GM18519 (cell line): ENCODE data around the gene CELA2B.
"Not testable (repeated sequence)": the region's sequence is repeated elsewhere in the genome, so short reads cannot be mapped to it uniquely, and the experiment has no call there.

Source experiments
- ATAC-seq: cut with Tn5 transposase; IDR thresholded peaks from one replicate; pipeline ENCODE4 v1.9.1; 2021; ENCODE audit warnings: mild to moderate bottlenecking, moderate library complexity; ENCODE audit not compliant: unreplicated experiment, low FRiP score

CELA2B gene

DNA sequence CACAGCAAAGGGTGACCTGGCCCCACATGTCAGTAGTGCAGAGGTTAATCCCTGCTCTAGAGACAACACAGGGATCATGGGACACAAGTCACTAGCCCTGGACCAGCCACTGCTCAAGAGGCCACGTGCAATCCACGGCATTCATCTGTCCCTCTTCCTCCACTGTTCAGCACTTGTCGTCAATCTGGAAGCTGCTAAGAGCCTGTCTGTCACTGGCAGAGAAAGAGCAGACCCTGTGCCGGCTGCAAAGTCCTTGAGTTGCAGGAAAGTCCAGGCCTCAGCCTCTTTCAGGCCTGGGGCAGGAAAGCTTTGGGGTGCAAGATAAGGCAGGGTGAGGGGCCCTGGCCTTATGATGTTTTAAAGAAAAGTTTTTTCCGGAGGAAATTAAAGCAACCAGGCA lies 16.7 kb downstream of the CELA2B start:
- no peak for ATAC-seq

DNA sequence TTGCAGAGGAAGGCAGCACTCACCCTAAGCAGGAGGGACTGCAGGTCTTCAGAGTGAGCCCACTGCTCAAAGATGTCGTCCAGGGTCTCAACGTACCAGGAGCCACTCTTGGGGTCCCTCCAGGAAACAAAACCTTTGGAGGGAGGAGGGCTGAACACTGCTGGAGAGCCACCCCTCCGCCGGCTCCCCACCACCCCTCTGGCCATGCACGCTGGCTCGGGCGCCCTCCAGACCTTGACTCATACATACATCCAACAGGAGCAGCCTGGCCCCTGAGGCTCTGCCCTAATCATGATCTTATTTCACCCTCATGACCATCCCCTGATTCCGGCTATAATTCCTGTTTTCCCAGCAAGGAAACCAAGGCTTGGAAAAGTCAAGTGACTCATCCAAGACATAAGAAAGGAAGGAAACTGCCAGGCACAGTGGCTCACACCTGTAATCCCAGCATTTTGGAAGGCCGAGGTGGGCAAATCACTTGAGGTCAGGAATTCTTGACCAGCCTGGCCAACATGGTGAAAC lies 18.0 kb downstream of the CELA2B start:
- ATAC-seq = no peak

DNA sequence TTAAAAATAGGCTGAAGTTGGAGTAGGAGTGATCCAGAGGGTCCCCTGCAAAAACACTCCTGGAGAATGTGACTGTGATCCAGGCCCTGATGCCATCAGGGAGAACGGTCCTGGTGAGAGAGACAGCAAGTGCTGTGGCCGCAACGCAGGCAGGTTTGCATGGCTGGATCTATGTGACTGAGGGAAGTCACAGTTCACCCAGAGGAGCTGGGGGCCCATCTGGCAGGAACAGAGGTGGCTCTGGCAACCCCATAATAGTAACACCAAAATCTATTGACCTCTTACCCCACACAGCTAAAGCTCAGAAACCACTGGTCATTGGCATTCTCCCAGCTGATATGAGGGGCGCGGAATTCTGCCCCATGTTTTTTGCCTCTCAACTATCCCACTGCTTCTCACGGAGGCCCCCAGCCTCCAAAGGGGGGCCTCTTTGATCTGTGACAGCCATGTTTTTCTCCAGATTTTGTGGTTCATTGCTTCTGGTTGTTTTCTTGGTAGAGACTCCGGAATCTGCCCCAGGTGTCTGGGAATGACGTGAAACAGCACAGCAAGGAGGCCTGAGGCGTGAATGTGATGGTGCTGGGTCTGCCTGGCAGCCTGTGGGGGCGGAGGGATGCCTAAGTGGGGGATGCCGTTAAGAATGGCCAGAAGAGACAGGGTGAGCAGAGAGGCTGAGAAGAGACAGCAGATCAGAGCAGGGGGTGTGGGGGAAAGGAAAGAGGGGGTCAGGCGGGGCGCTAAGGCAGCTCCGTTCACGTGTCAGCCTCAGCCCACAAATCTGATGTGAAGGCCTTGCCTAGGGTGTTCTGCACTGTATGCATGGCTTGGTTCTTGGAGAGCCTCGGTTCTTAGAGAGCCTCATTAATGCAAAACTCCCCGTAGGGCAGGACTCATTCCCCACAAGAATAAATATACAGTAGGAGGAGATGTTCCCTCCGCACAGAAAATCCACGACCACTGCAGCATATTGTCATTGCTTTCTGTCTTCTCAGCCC lies 24.6 kb downstream of the CELA2B start:
- ATAC-seq = no peak

DNA sequence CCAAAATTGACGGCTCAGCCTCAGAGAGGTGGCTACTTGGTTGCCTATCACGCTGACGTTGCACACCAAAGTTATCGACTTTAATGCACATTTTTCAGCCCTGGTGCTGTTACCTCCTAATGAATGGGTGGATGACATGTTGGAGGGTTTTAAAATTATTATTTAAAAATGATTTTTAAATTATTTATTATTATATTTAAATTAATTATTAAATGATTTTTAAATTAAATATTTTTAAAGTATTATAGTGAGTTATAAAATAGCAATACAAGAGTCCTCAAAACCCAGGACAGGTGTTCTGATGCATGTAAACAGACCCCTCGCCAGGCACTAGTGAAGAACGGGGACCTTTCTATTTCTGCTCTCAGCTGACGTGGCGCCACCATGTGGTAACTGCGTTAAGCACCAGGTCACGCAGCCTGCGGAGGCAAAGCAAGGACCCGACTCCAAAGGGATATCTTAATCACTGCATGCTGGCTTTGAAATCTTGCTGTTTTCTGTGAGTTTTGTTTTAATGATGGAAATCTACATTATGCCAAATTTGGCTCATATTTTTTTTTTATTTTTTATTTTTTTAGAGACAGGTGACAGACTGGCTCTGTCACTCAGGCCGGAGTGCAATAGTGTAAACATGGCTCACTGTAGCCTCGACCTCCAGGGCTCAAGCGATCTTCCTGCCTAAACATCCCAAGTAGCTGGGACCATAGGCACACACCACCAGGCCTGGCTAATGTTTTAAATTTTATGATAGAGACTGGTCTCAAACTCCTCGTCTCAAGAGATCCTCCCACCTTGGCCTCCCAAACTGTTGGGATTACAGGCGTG lies 25.5 kb downstream of the CELA2B start:
- no peak for ATAC-seq

DNA sequence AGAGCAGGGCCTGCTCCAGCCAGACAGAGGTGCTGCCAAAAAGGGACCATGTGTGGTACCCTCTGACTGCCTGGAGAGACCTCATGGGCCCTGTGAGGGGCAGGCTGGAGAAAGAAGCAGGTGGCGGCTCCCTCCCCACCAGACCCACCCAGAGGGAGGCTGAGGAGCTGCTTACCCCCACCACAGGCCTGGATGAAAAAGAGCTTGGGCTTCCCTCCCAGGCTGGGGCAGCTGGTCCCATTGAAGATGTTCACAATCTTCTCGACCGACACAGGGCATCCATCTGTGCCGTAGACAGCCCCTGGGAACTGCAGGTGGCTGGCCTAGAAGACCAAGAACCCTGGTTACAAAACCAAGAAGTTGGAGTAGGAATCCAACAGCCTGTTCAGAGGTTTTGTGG lies 28.5 kb downstream of the CELA2B start:
- ATAC-seq = no peak

DNA sequence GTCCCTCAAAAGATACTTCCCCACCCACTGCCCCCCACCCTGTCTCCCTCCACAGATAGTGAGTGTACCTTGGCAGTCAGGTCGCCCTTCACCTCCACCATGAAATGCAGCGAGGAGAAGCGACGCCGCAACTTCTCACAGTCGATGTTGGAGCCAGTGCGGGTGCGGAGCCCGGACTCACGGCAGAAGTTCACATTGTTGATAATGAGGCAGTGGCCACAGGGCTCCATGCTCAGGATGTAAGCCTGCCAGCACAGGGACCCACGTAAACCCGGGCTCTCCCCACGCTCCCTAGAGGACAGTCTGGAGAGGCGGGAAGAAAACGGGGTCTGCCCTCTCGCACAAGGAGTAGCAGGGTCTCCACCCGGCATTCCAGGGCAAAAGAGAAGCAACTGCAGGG lies 30.9 kb downstream of the CELA2B start:
- no peak for ATAC-seq

DNA sequence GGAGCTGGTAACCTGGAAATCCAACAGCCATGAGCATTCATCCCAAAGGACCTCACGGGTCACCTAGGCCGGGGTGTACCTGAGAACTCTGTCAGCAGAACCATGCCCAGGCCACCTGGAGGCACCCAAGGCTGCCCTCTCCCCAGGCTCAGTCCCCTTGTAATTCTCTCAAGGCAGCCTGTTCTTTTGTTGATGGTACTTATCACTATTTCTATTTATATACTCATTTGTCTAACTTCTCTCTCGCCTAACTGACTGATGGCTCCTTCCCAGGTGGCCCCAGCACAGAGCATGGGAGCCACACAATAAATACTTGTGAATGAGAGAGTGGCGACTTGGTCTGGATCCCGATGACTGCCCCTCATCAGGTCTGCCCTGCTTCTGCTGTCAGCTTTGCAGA lies 31.4 kb downstream of the CELA2B start:
- ATAC-seq = no peak

DNA sequence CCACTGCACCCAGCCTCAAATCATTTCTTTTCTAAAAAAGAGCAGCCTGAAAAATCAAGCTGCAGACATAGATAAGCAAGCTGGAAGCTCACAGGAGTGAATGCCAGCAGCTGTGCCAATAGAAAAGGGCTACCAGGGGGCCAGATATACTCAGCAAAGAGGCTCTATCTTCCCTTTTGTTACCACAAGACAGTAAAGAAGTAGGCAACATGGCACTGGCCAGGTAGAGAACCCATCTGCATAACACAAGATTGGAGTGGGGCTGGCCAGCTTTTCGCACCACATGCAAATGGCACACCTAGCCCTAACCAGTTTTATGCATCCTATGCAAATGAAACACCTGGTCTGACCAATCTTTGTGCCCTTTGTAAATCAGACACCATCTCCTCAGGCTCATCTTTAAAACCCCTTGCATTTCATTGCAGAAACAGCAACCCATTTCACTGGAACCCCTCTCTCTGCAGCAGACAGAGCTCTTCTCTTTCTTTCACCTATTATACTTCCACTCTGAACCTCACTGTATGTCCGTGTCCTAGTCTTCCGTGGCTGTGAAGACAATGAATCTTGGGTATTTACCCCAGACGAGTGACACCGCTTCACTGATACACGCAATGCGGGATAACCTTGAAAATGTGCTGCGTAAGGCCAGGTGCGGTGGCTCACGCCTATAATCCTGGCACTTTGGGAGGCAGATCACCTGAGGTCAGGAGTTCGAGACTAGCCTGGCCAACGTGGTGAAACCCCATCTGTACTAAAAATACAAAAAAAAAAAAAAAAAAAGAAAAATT lies 33.0 kb downstream of the CELA2B start:
- no peak for ATAC-seq

DNA sequence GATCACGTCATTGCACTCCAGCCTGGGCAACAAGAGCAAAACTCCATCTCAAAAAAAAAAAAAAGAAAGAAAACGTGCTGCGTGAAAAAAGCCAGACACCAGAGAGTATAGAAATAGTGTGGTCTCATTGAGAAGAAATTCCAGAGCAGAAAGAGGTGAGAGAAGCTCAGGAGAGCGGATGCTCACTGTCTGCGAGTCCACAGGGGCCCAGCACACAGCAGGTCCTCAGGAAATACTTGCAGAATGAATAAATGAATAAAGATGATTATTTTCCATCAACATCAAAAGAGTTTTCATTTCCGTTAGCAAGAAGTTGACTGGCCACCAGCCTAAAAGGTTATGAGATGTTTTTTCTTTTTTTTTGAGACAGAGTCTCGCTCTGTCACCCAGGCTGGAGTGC lies 33.7 kb downstream of the CELA2B start:
- no peak for ATAC-seq

DNA sequence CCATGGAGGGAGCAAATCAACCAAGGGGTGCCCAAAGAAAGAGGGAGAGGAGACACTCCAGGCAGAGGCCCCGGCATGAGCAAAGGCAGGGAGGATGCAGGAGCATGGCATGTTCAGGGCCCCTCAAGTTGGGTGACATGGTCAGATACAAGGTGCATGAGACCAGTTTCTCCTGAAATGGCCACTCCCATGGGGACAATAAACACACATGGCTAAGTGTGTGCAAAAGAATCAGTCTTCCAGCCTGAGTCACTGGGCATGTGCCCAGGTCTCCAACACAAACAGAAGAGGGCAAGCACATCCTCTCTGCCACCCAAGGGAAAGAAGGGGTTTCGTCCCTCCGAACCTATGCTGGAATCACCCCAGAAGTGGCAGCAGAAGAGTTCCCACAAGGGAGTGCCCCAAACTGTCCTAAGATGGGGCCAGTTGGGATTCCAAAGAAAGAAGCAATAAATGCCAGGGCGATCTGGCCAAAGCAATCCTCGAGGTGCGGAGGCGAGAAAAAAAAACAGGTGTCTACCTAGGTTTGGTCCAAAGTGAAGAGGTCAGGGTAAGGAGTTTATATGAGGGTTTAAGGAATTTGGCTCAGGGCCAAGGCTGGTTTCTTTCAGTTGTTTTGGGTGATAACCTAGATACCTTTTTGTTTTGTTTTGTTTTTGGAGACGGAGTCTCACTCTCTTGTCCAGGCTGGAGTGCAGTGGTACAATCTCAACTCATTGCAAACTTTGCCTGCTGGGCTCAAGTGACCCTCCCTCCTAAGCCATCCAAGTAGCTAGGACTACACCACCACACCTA lies 34.9 kb downstream of the CELA2B start:
- ATAC-seq = no peak

DNA sequence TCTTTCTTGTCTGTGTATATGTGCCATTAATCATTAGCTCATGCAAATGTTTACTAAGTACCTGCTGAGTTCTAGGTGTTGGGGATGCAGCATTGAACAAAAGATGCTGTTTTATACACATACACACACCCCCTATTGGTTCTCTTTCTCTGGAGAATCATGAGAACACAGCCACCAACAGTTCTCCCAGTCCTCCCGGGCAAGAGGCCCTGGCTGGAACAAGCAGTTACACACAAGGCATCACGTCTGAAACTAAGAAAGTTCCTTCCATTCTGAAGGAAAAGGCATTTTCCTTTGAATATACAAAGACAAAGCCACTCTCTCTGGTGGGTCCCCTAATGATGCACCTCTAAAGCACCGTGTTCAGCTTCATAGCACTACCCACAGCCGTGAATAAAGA lies 37.3 kb downstream of the CELA2B start:
- ATAC-seq = no peak

DNA sequence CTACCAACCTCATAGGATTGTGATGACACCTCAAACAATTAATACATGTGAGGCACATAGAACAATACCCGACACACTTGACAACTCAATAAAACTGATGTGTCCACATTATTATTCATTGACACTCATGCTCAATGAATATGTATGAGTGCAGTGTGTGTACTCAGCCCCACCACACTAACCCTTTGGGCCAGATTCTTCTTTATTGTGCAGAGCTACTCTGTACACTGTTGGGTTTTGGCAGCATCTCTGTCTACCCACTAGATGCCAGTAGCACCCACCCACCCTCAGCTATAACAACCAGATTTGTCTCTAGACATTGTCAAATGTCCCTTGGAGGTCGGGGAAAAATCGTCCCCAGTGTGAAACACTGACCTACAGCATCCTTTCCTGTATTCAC lies 38.0 kb downstream of the CELA2B start:
- ATAC-seq = no peak

DNA sequence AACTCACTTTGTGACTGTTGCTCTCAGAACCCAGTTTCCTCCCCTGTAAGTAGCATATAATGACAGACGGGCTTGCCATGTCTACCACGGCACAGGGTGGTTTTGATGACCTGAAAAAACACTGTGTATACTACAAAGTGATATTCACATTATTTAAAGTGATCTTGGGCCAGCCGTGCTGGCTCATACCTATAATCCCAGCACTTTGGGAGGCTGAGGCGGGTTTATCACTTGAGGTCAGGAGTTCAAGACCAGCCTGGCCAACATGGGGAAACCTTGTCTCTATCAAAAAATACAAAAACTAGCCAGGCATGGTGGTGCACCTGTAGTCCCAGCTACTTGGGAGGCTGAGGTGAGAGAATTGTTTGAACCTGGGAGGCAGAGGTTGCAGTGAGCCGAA lies 38.7 kb downstream of the CELA2B start:
- not testable (repeated sequence) for ATAC-seq

DNA sequence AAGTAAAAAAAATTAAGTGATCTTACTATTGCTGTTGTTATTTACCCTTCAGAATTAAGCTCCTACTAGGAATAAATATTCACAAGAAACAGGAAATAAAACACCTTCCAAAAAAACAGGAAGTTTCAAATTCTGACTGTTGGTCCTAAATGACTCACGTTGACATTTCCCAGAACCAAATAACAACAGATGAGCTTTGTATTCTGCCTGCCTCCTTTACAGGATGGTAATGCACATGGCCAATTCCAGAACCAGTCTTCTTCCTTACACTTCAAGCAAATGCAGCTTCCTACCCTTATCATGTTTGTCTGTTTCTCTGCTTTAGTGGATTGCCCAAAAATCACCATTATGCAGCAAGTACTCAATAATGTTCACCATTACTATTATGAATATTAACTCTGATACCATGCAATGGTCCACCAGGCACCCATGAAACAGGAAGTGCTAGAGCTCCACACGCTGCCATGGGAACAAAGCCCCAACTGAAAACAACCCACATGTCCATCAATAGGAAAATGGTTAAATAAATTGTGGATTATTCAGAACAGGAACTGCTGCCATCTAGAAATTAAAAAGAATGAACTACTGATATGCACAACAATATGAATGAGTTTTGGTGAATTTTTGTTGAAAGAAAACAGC lies 39.2 kb downstream of the CELA2B start:
- no peak for ATAC-seq

DNA sequence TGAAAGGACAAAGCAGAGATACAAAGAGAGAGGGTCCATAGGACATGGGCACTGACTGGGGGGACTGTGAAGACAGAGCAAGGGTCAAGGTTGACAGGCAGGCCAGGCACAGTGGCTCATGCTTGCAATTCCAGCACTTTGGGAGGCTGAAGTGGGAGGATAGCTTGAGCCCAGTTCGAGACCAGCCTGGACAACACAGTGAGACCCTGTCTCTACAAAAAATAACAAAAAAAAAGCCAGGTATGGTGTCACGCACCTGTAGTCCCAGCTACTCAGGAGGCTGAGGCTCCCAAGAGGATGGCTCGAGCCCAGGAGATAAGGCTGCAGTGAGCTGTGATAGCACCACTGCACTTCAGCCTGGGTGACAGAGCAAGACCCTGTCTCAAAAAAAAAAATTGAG lies 43.7 kb downstream of the CELA2B start:
- ATAC-seq = no peak

DNA sequence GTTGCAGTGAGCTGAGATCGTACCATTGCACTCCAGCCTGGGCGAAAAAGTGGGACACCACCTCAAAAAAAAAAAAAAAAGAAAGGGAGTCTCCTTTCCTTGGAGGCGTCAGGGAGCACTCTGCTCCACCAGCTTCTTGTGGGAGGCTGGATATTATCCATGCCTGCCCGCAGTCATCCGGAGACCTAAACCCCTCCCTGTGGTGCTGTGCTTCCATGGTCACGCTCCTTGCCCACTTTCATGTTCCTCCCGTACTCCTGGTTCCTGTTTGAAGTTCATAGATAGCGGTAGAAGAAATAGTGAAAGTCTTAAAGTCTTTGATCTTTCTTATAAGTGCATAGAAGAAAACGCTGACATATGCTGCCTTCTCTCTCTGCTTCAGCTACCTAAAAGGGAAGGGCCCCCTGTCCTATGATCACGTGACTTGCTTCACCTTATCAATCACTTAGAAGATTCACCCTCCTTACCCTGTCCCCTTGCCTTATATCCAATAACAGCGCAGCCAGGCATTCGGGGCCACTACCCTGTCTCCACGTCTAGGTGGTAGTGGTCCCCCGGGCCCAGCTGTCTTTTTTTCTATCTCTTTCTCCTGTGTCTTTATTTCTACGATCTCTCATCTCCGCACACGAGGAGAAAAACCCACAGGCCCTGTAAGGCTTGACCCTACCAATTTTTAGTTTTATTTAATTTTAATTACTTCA lies 45.5 kb downstream of the CELA2B start:
- ATAC-seq = not testable (repeated sequence)

DNA sequence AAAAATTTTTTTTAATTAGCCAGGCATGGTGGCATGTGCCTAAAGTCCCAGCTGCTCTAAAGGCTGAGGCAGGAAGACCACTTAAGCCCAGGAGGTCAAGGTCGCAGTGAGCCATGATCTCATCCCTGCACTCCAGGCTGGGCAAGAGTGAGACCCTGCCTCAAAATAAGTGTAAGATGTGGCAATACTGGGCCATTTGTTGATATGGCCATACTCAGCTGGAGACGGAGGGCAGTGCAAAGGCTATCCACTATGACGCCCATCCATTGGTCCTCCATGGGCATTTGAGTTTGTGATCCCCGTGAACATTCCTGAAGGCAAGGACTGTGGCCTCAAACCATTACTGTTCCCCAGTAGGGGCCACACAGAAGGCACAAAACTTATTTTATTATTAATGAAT lies 46.6 kb downstream of the CELA2B start:
- ATAC-seq = no peak

DNA sequence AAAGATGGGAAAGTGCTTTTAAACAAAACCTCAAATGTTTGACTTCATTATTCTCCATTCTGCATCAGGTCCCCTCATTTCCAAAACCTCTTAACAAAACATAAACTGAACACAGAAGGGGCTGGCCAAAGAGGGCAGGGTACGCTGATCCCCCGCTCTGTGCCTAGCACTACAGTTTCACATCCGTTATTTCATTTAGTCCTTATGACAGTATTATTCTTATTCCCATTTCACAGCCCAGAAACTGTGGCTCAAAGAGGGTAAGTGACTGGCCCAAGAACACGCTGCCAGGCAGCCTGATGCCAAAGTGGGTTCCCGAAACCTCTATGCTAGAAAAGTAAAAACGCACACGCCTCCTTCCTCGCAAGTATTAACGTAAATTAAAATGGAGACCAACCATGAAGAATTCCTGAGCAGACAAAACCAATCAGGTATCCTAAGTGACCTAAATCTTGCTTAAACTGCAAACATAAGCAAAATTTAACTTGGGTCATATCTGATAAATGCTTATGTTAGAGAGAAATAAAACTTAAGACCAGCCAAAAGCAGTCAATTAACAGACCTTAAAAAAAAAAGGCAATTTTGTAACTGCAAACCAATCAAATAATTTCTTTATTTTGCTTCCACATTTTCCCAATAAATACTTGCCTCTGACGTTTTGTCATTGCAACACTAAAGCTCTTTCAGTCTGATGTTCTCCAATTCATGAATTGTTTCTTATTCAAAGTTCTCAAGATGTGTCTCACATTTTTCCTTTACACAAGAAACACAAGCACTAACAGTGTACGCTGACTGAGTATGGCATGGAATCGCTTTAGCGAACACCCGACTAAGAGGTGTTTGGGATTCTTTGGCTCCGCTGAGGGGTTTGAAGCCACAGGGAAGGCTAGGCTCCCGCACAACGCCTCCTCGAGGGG lies 47.5 kb downstream of the CELA2B start:
- ATAC-seq = no peak
